Parathyroid adenoma (tissue), 2 donors: Measurements from ENCODE around the gene CTBP2.

Source experiments
- H2AFZ ChIP-seq: fragments of 300-600 bp; sonication (generic); one replicate; pipeline ENCODE4 v1.7.0; 2017; ENCODE audit warnings: antibody characterized with exemption, mild to moderate bottlenecking
- H3K27ac ChIP-seq: fragments of 300-600 bp; sonication (generic); one replicate; pipeline ENCODE4 v1.7.0; 2017
- H3K27me3 ChIP-seq: fragments of 300-600 bp; sonication (generic); one replicate; pipeline ENCODE4 v1.7.0; 2017; ENCODE audit warnings: low read length; ENCODE audit not compliant: control insufficient read depth, insufficient read depth
- H3K36me3 ChIP-seq: fragments of 300-600 bp; sonication (generic); one replicate; pipeline ENCODE4 v1.7.0; 2017; ENCODE audit warnings: low read length; ENCODE audit not compliant: control insufficient read depth, insufficient read depth
- H3K4me1 ChIP-seq: fragments of 300-600 bp; sonication (generic); one replicate; pipeline ENCODE4 v1.7.0; 2017; ENCODE audit warnings: control low read depth
- H3K4me2 ChIP-seq: fragments of 300-600 bp; sonication (generic); one replicate; pipeline ENCODE4 v1.7.0; 2017; ENCODE audit warnings: low read length
- H3K4me3 ChIP-seq: fragments of 300-600 bp; sonication (generic); one replicate; pipeline ENCODE4 v1.7.0; 2017; ENCODE audit warnings: low read depth, low read length
- H3K79me2 ChIP-seq: fragments of 300-600 bp; sonication (generic); one replicate; pipeline ENCODE4 v1.7.0; 2017; ENCODE audit warnings: control low read depth
- H3K9ac ChIP-seq: fragments of 300-600 bp; sonication (generic); one replicate; pipeline ENCODE4 v1.7.0; 2017; ENCODE audit warnings: mild to moderate bottlenecking
- H3K9me3 ChIP-seq: fragments of 300-600 bp; sonication (generic); one replicate; pipeline ENCODE4 v1.7.0; 2017; ENCODE audit warnings: low read length; ENCODE audit not compliant: control insufficient read depth
- CTCF ChIP-seq: fragments of 300-600 bp; sonication (generic); IDR thresholded peaks from one replicate; pipeline ENCODE4 v1.7.0; 2017; ENCODE audit warnings: antibody characterized with exemption, mild to moderate bottlenecking
- donor health status: primary hyperparathyroidism.

CTBP2 gene

GRCh38 chr10:125201108-125201524 is 40.8 kb upstream of the CTBP2 start:
- no peak for TF ChIP-seq CTCF
- H3K9me3 ChIP-seq = no peaks in the 10 kb centered on the region
- no peak overlapping the region for H3K4me2 ChIP-seq
- no peaks in the 10 kb centered on the region for H3K27me3 ChIP-seq
- no peak overlapping the region for H3K9ac ChIP-seq
- no peak overlapping the region for H3K27ac ChIP-seq
- peak overlapping the region; percentile 65 for H2AFZ ChIP-seq
- H3K79me2 ChIP-seq = no peaks in the 10 kb centered on the region
- H3K4me3 ChIP-seq = no peak overlapping the region
- H3K36me3 ChIP-seq = no peaks in the 10 kb centered on the region
- H3K4me1 ChIP-seq = peaks cover 2% of the 10 kb centered on the region

GRCh38 chr10:125200396-125200795 is 40.0 kb upstream of the CTBP2 start:
- Histone ChIP-seq H3K4me2 (no peak overlapping the region), H3K27ac (no peak overlapping the region), H3K79me2 (no peaks in the 10 kb centered on the region), H3K36me3 (no peaks in the 10 kb centered on the region), H3K4me3 (no peak overlapping the region), H2AFZ (no peak overlapping the region), H3K4me1 (peaks cover 2% of the 10 kb centered on the region), H3K9ac (no peak overlapping the region), H3K27me3 (no peaks in the 10 kb centered on the region), H3K9me3 (no peaks in the 10 kb centered on the region)
- TF ChIP-seq CTCF = no peak

GRCh38 chr10:125199270-125199669 is 38.9 kb upstream of the CTBP2 start:
- Histone ChIP-seq H2AFZ (no peak overlapping the region), H3K4me3 (no peak overlapping the region), H3K4me2 (no peak overlapping the region), H3K36me3 (no peaks in the 10 kb centered on the region), H3K27me3 (no peaks in the 10 kb centered on the region), H3K9ac (no peak overlapping the region), H3K27ac (no peak overlapping the region), H3K79me2 (no peaks in the 10 kb centered on the region), H3K4me1 (peaks cover 2% of the 10 kb centered on the region), H3K9me3 (no peaks in the 10 kb centered on the region)
- TF ChIP-seq CTCF = no peak

GRCh38 chr10:125194814-125195213 is 34.5 kb upstream of the CTBP2 start:
- Histone ChIP-seq H3K36me3 (no peaks in the 10 kb centered on the region), H3K4me2 (no peak overlapping the region), H3K4me3 (no peak overlapping the region), H3K9me3 (no peaks in the 10 kb centered on the region), H3K9ac (no peak overlapping the region), H2AFZ (no peak overlapping the region), H3K27ac (no peak overlapping the region), H3K79me2 (no peaks in the 10 kb centered on the region), H3K4me1 (no peaks in the 10 kb centered on the region), H3K27me3 (no peaks in the 10 kb centered on the region)
- TF ChIP-seq CTCF = no peak

GRCh38 chr10:125193306-125193877 is 33.0 kb upstream of the CTBP2 start:
- H3K79me2 ChIP-seq = no peaks in the 10 kb centered on the region
- no peak overlapping the region for H3K27ac ChIP-seq
- H3K4me1 ChIP-seq = no peaks in the 10 kb centered on the region
- H3K4me2 ChIP-seq = no peak overlapping the region
- H3K4me3 ChIP-seq = no peak overlapping the region
- H3K27me3 ChIP-seq = no peaks in the 10 kb centered on the region
- TF ChIP-seq CTCF = no peak
- no peaks in the 10 kb centered on the region for H3K9me3 ChIP-seq
- H2AFZ ChIP-seq = no peak overlapping the region
- H3K9ac ChIP-seq = no peak overlapping the region
- H3K36me3 ChIP-seq = no peaks in the 10 kb centered on the region
